Stimulated activated CD4-positive, alpha-beta T cell treated with anti-CD3 and anti-CD28 coated beads, Interleukin-4, amount 100 ng/mL, for 4 hours (primary cell): ENCODE data around the gene SLC9A2.

Experiments used
- DNase-seq, 2 experiments: peaks; one replicate each; pipeline ENCODE4 v3.0.0-alpha.2; 2020

SLC9A2 gene

GRCh38 chr2:102736110-102736409, 116.7 kb downstream of the SLC9A2 start:
- DNase-seq, result no peak

GRCh38 chr2:102736410-102737409, 117.4 kb downstream of the SLC9A2 start:
- DNase-seq, result peak; percentile 82 to 93

- DNase-seq, result no peak
These were observed 118.1 kb downstream of the SLC9A2 start for GRCh38 chr2:102737431-102737830.

GRCh38 chr2:102743259-102743658, 123.9 kb downstream of the SLC9A2 start:
- DNase-seq, result no peak

GRCh38 chr2:102748107-102748506, 128.8 kb downstream of the SLC9A2 start:
- DNase-seq, result no peak

- no peak for DNase-seq
These were observed 130.6 kb downstream of the SLC9A2 start for GRCh38 chr2:102749938-102750337.

GRCh38 chr2:102753563-102754159, 134.3 kb downstream of the SLC9A2 start:
- DNase-seq, result no peak

- no peak for DNase-seq
These were observed 135.2 kb downstream of the SLC9A2 start for GRCh38 chr2:102754456-102755145.

- no peak for DNase-seq
These were observed 135.9 kb downstream of the SLC9A2 start for GRCh38 chr2:102755284-102755683.

- no peak for DNase-seq
These were observed 139.1 kb downstream of the SLC9A2 start for GRCh38 chr2:102758439-102758838.
